GM18909 (cell line): ENCODE measurements around the gene POLG.

ENCODE experiments used
- ATAC-seq: cut with Tn5 transposase; IDR thresholded peaks from one replicate; pipeline ENCODE4 v1.9.1; 2021; ENCODE audit warnings: mild to moderate bottlenecking; ENCODE audit not compliant: unreplicated experiment, poor library complexity

Gene POLG

DNA sequence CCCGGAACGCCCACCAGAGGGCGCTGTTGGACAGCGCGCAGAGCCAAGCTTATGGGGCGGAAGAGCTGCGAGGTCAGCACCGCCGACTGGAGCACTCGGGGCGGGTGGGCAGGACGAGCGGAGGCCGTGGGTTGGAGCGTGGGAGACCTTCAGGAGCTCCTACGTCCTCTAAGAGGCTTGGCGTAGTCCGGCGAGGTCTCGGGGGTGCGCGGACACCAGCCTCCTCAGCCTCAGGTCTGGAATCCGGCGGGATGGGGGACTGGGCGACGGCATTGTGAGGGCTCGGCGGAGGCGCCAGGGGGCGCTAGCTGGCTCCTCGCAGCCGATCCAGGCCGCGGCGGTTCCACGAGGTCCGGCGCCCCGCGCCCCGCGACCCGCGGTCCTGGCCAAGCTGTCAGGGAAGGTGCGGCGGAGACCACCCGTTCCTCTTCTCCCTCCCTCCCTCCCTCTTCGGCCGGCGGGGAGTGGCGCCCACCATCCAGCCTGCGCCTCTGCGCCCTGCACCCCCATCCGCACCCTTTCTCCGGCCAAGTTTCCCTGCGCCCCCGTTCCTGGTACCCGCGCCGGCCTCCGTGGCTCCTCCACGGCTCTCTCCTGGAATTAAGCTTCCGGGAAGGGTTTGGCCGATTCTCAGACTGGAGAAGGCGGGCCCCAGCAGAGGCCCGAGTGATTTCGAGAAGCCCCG, 24.3 kb upstream of the POLG start:
- peak; percentile 88 for ATAC-seq

DNA sequence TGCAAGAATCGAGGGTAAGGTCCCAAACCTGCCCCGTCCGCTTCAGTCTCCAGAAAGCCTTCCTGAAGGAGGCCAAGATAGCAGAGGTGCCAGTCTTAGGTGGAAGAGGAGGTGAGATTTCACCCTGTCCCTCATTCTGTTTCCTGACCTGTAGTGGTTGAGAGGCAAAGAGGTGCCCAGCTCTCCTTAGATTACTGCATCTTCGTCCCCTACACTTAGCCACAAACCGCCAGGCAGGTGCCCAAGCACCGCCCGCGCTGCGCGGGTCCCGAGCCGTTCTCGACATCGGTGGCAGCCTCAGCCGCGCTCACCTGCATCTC, 23.8 kb upstream of the POLG start:
- no peak for ATAC-seq

DNA sequence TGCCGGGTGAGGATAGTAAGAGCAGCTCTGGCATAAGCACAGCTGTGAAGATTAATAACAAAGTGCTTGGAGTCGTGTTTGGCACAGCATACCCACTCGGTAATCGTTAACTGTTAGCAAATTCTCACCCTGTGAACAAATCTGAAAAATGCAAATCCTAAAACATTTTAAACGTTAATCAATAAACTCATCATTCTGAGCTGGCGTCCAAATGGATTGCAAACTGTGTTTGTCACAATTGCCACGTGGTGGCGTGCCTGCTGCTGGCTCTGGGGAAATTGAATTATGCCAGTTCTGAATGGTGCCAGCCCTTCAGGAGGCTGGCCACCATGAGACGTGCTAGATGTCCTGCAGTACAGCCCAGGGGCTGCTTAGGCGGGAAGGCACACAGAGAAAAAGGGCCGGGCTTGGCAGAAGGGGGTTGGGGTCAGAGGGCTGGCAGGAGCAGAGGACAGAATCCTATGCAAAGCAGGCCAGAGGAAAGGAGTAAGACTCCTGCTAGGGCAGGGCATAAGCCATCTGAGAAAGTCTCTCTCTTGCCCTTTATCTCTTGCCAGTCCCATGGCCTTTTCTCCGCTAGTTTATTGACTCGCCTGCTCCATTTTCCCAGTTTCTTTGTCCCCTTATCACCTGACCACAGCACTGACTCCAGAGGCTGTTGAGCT, 22.1 kb upstream of the POLG start:
- ATAC-seq: peak; percentile 35

DNA sequence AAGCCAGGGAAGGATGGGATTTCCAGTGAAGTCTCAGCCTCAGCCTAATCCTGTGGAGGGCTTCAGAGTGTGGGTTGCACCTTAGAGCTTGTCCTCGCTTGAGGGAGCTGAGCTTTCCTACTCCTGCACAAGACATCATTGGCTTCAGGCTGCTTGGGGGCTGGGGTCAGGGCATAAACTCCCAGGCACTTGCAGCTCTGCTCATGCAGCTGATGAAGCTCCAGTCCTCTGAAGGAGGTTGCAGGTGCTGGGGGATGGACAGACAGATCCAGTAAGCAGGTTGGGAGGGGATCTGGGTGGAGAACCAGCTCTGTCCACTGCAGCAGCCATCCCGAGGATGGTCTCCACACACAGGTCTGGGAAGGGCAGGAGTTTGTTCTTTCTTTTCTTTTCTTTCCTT, 19.4 kb upstream of the POLG start:
- ATAC-seq: no peak

DNA sequence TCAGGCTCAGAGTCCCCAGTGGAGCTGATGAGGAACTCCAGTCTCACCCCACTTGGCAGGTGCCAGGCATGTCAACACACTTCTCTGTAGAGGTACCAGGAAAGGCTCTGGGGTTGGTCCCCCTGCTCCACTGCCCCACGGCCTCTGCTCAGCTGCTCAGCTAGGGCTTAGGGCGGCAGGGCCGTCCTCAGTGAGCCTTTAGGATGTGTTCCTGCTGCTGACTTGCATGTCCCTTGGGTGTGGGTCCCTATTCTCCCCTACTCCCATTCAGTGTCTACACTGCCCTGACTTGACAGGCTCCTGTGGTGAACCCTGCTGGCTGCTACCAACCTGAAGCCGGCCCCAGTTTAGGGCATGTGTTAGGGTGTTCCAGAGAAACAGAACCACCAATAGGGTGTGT, 17.9 kb upstream of the POLG start:
- ATAC-seq: no peak

DNA sequence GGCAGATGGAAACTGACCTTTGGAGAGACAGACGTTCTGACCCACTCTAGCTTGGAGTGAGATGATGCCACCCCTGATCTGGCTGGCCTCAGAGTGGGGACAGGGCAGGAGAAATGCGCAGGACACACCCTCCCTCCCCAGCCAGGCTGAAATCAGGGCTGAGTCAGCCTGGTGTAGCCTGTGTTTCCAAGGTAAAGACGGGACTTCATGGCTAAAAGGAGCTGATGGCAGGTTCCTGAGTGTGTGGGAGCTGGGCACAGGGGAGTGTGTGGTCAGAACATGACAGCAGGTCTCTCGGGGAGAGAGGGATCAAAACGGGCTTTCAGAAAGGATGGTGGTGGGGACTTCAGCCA, 14.6 kb upstream of the POLG start:
- no peak for ATAC-seq

DNA sequence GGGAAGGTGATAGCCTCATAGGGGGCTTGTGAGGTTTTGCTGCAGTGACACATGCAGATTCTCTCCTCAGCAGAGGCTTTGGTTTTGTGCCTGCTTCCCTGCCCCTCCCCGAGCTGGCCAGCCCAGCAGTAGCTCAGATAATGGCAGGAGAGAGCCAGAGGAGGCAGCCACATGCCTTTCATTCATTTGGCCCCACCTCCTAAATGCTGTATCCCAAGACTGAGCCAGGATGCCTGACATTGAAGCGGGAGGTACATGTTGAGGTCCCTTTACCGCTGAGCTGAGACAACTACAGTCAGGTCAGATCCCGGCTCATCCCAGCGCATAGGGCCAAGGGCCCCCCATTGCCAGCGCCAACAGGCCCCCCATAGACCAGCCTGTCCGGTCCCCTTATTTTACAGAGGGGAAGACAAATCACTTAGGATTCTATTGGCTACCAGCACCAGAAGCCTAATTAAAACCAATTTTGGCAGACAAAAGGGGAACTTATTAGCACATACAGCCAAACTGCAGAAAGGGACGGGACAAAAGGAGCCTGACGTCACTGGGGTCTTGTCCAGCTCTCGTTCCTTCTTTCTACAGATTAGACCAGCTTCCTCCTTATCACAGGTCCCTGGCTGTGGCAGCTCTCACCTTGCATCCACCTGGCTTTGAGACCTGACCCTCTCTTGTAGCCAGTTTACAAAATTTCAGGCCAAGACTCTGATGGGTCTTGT, 12.1 kb upstream of the POLG start:
- ATAC-seq: no peak

DNA sequence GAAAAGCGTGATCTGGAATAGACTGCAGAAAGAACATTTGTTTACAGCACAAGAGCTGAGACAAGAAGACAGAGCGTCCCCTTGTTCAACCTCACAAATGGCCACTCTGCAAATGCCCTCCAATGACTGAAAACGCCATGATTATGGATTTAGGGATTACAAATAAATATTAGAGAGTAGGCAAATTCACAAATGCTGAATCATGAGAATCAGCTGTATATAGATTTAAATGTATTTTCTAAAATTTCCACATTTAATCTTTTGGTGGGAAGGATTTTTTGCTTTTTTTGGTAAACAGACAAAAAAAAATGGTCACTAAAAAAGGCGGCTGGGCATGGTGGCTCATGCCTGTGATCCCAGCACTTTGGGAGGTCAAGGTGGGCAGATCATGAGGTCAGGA, 10.6 kb upstream of the POLG start:
- no peak for ATAC-seq

DNA sequence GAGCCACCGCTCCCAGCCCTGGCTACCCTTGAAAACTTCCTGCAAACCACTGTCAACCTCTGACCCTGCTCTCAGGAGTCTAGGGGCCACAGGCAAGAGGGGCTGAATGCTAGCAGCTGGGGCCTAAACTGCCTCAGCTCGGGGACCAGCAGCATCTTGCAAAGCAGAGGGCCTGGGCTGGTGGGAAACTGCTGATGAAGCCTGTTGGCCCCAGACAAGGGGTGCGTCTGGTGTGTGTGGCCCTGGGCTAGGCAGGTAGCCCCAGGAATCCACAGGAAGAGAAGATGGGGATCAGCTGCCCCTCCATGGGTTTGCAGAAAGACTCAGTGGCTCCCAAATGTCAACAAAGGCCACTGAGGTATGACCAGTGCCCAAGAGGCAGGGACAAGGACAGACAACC, 8.2 kb upstream of the POLG start:
- no peak for ATAC-seq

DNA sequence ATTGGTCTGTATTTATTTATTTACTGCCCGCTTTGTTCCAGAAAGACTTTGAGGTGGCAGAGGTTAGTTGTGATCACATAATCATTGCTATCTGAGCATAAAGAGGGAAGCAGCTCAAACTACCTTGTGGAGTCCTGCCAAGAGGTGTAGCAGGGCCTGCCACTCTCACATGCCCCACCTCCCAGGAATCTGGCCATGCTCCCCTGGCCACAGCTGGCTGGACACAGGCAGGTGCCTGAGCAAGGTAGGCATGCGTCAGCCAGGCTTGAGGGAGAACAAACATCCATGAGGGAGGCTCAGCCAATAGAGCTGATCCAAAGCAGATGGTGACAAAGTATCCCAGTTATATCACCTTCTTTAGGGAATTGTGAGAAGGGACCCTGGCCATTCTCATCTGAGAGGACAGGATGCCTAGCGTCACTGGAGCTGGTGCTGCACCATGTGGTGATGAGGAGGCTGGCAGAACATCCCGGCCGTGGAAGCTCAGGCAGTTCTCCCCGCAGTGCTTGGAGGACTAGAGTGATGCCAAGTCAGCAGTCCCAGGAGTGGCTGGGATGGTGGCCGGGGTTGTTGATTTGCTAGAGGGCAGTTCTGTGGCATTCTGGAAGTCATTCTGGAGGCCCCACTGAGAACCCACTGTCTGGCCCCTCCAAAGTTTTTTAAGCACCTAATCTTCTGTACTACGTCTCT, 6.8 kb upstream of the POLG start:
- no peak for ATAC-seq

DNA sequence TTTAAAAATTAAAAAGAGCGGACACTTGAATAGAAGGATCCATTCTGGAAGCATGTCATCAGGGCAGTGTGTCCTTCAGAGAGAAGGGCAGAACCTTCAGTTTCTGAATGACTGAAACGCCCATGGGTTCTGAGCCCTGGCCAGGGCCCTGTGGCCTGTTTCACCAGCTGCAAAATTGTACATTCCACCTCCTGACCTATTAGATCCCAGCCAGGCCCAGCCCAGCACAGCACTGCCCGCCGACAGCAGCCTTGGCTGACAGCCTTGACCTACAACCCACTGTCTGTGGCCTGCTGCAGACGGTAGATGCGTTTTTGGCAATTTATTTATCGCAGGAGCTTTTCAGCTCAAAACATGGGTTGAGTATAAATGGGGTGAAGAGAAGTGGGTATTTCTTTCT, 5.9 kb upstream of the POLG start:
- no peak for ATAC-seq

DNA sequence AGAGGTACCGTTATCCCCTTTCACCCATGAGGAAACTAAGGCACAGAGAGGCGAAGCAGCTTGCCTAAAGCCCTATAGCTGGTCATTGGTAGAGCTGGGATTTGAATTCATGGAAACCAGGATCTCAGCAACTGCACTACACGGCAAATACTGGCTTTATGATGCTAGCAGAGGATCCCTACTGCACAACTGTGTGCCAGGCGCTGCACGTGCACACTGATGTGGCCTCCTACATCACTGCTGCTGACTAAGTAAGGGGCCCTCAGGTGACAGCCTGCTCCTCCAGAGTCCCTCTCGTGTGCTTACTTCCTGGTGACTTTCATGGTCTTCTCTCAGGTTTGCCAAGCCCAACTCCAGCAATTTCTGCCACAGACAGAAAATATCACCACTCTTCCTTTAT, 3.4 kb upstream of the POLG start:
- ATAC-seq: no peak

DNA sequence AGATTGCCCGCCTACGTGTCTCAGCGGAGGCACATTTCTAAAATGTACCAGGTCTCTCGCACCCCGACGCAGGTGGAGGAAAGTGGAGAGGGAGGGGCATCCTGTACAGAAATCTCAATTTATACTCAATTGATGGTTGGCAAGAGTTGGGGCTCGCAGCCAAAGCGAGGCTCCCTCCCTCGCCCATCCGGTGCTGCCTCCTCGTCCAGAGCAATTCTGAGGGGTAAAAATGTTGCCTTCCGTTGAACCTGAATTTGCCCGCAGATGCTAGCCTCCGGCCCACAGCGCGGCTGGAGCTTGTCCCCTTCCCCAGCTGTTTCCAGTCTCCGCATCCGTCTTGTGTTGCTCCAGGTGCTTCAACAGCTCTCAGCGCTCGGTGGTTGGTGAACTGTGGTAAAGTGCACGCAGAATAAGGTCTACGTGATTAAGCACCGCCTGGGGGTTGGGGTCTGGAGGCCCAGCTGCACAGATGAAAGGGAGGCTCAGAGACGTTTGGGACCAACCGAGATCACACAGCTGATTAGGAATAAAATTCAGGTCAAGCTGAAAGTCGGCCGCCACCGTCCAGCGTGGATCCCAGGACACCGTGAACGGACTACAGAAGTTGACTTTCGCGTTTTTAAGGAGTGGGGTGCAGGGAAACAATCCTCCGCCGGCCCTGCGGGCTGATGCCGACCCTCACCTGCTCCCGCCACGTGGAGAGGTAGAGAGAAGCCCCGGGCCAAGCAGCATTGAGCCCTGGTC, 846 bp upstream of the POLG start:
- peak; percentile 32 for ATAC-seq

DNA sequence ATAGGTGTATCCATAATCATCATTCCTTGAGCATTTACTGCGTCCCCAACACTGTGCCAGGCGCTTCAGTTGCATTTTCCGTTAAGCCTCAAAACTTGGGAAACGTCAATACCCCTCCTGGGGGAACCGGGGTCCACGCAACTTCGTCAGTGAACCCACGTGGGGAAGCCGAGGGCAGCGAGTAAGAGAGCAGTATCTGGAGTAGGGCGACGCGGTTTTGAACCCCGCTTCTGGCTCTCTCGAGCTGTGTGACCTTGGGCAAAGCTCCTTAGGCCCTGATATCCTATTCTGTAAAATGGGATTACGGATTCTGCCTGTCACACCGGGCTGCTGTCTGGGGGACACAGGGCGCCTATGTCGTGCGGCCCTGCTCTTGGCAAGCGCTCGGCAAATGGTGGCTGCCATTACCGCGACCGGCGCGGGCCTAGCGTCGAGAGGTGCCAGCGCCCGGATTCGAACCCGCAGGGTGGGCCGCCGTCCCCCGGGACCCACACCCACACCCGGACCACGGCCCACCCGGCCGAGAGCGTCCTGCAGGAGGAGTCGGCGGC, 590 bp downstream of the POLG start:
- no peak for ATAC-seq

DNA sequence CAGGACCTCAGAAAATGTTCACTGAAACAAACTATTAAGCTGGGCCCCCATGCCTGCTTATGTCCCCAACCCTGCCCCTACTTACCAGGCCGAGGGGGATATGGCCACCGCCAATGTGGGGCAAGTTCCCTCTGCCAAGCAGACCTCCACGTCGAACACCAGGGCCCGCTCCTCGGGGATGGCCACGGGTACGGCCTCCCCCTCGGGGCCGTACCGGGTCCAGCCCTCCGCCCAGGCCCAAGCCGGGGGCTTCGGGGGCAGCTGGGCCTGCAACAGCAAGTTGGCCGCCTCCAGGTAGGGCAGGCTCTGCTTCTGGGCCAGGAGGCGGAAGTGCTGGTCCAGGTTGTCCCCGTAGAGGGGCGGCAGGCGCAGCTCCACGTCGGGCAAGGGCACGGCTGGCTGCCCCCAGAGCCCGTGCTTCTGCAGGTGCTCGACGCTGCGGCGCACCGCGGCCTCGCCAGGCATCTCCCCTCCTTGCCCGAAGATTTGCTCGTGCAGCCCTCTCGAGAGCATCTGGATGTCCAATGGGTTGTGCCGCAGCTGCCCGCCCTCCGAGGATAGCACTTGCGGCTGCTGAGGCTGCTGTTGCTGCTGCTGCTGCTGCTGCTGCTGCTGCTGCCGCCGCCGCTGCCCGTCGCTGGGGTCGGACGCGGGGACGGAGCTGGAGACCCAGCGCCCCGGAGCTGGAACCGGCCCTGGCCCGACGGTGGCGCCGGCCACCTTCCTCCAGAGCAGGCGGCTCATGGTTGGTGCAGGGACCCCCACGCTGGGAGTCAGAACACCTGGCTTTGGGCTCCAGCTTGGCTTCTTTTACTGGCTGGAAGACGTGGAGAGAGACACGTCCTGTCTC, 1.4 kb downstream of the POLG start:
- ATAC-seq: no peak

DNA sequence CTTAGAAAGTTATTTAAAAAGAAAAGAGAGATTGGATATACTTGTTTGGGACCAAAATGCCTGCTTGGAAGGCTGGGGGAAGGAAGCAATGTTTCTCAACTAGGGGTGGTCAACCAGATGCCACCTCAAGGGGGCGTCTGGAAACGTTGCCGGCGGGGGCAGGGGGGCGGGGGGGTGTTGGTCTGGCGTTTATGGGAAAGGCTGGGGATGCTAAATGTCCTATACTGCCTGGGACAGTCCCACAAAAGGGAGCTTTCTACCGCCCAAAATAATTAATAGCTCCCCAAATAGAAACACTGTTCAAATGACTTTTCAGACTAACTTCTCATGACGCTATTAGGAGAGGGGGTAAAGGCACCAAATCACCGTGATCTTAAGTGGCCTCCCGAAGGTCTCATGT, 2.2 kb downstream of the POLG start:
- no peak for ATAC-seq

DNA sequence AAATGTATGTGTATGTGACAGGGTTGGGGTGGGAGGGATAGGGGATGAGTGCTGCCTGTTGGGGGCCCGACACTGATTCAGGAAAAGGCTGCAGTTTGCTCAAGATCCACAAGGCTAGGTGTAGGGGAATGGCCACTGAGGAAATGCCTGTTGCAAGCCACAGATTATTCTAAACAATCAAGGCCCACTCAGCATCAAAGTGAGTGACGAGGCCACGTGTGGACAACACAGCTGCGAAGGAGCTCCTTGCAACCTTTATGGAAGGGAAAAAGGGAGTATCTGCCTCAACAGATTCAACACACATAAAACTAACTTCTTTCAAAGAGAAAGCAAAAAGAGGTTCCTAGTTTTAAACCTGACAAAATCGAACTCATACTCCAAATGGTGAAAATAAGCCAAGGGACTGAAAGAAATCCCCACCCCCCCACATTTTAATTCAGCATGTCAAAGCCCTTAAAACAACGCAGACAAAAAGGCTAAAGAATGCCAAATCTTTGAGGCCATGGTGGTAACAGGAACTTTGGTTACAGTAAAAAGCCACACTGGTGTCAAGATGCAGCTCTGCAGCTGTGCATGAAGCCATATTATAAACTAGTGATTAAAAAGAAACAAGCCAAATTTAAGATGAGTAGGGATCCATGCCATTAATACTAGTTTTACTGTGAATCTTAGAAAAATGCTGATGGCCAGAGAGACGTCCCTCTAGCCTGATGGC, 3.6 kb downstream of the POLG start:
- ATAC-seq: no peak

DNA sequence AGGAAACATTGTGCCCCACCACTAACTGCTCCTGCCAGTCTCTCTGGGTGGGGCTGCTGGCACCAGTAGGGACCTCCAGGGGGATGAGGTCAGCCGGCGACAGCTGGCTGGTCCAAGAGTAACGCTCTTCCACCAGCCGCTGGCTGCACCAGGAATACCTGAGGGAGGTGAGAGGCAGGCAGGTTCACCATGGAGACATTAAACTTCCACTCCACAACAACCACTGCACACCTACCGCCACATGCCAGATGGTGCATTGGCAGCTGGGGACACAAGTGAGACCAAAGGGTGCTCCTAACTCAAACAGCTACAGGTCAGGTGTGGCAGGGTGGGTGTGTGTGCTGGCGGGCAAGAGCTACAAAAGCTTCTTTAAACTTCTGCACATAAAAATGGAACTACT, 4.5 kb downstream of the POLG start:
- no peak for ATAC-seq
